ENCODE measurements around the gene CCDC78.
A peak's percentile ranks its signal among the peaks of the same experiment; 100 is the strongest.

CCDC78 gene

GRCh38 chr16:676913-677312, 49.3 kb downstream of the CCDC78 start:
- DNase-seq = peak; percentile 93

- no peak for DNase-seq
Measured at GRCh38 chr16:676565-676902, 49.7 kb downstream of the CCDC78 start.

GRCh38 chr16:675884-676564, 50.2 kb downstream of the CCDC78 start:
- no peak for DNase-seq

- DNase-seq = no peak
Measured at GRCh38 chr16:674968-675883, 51.0 kb downstream of the CCDC78 start, which contains the start of gene RHBDL1. Gene RHBDL1, plus strand, starts transcription at chr16:675671. Its CDS starts 120 bp downstream, at chr16:675791.

GRCh38 chr16:674214-674881, 51.9 kb downstream of the CCDC78 start:
- no peak for DNase-seq

- no peak for DNase-seq
Measured at GRCh38 chr16:673399-673991, 52.7 kb downstream of the CCDC78 start.

GRCh38 chr16:672851-673250, 53.4 kb downstream of the CCDC78 start:
- DNase-seq = no peak

All from DMS79 treated with DMSO at 0.1 percent for 48 hours (cell line).